GM21367 (cell line): ENCODE results near the gene MINDY4.
"Not testable (repeated sequence)": the region's sequence is repeated elsewhere in the genome, so short reads cannot be mapped to it uniquely, and the experiment has no call there.

Experiments
- ATAC-seq: cut with Tn5 transposase; IDR thresholded peaks from one replicate; pipeline ENCODE4 v1.9.1; 2021; ENCODE audit not compliant: unreplicated experiment

MINDY4 gene

DNA sequence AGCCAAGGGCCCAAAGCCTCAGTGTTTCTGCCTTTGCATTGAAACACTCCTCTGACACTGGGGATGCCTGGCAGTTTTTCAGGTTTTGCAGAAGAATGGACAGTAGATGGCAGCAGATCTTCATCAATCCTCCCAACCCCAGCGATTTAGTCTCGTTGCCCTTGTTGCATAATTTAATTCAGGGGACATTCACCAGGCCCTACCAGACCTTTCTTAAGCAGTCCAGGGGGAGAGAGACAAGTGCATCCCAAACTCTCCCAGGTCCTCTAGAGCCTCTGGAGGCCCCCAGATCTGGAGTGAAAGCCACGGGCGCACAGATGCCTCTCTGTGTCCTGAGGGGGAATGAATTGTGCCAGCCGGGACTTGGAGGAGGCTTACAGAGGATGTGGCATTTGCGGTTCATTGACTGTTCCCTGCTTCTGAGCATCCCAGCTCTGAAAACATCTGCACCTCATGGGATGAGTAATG is 29.6 kb downstream of the MINDY4 start:
- ATAC-seq: peak; percentile 18

DNA sequence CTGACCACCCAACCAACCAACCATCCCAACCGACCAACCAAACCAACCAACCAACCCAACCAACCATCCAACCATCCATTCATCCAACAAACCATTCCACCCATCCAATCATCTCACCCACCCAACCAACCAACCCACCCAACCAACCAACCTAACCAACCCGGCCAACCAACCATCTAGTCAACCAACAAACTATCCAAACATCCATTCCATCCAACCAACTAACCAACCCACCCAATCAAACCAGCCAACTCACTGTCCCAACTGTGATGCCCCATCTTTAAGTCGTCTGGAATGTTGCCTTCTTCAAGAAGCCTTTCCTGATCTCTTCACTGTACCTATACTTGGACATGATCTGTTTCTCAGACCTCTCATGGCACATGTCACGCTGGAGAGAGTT is 31.6 kb downstream of the MINDY4 start:
- no peak for ATAC-seq

DNA sequence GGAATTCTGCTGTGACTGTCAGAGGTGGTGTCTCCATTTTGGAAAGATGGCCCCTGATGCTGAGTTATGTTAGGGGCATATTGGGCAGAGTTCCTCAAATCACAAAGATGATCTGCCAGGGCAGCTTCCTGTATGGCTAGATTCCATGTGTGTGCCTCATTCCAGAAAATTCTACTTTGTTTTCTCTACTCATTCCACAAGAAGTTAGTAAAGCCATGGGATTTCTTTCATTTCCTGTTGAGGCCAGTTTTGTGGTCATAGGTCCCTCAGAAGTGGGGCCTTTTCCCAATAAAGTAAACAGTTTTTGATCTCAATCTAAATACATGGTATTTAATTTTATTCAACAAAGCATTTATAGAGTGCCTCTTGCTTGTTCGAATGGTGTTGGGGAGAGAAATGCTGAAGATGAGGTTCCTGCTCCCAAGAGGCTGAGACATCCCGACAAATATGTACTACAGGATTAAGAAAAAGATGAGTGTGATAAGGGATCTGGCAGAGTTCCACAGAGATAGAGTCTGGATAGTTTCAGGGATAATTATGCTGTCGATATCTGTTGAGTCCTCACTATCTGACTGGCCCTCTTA is 33.0 kb downstream of the MINDY4 start:
- ATAC-seq: no peak

- no peak for ATAC-seq
These were observed 34.0 kb downstream of the MINDY4 start for GRCh38 chr7:30805081-30805691.

GRCh38 chr7:30805931-30806330 is 34.7 kb downstream of the MINDY4 start:
- ATAC-seq: no peak

- ATAC-seq: not testable (repeated sequence)
These were observed 36.3 kb downstream of the MINDY4 start for GRCh38 chr7:30807477-30807876.

- not testable (repeated sequence) for ATAC-seq
These were observed 36.7 kb downstream of the MINDY4 start for GRCh38 chr7:30807941-30808340.

DNA sequence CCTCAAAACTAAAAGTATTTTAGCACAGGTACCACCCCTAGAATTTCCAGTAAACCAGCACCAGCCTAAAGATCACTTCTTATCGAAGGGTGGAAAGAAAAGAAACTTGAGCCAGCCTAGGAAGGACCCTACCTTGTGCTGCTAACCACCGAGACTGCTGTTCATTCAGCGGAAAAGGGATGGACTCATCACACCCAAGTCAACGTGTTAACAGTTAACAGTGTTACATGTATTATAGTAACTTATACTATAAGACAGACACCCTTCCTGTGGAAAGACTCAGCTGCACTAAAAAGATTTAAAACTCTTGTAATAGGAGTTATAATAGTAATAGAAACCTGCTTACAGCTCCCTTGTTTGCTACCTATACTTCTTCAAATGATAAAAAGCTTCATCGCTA is 39.8 kb downstream of the MINDY4 start:
- ATAC-seq: no peak

DNA sequence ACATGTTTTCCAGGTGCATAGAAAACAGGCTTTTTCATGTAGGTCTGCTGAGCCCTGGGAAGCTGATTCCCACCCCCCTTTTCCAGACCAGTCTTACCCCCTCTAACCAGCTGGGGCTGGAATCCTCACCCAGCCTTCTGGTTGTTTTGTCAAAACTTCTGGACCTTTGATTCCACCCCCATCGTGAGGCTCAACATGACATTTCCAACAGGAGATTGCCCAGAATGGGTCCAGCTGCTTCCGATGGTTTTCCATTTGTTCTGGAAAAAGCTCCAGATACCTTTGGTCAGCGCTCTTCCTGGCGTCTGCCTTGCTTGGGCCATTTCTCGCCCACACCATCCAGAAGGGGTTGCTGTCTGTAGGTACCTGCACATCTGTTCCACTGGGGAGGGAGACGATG is 41.5 kb downstream of the MINDY4 start:
- ATAC-seq: no peak

DNA sequence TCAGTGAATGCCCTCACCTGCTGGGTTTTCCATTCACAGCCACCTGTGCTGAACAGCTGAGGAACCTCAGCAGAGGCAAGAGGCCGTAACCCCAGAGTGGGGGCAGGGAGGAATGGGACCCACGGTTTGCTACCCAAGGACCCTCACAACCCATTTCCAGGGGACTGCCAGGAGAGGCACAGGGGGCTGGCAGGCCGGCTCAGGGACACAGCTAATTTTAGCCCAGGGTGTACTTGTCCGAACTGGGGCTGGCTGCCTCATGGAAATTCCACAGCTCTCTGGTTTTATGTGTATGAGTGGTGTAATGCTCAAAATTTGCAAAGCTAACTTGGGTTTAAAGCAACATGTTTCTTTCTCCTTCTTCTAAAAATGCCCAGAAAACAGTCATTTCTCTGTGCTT is 42.2 kb downstream of the MINDY4 start:
- ATAC-seq: no peak

DNA sequence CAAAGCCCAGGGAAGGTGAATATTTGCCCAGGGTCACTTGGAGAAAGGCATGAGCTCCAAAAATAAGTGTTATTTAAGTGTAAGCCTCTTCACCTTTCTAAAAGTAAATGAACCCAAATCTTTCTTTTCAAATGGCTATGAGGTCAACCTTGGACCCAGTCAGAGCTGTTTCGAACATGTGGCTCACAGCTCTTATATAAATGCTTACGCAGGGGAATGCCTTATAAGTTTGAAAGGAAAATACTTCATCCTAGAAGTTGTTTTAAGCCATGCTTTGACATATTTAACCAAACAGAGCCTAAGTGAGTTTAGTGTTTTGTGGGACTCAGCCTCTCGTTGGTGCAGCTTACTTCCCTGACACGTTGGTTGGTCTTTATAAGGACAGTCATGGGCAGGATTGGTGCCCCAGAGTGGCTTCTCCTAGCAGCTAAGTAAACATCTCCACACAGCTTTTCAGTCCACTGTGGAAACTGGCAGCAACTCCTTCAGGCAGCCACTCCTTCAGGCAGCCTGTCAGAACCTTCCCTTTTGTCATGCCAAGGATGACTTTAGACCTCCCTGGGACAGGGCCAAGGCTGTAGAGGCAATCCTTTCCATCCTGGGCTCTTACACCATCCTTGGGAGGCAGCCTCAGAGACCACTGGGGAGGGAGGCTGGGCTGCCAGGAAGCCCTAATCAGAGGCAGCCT is 43.6 kb downstream of the MINDY4 start:
- no peak for ATAC-seq

DNA sequence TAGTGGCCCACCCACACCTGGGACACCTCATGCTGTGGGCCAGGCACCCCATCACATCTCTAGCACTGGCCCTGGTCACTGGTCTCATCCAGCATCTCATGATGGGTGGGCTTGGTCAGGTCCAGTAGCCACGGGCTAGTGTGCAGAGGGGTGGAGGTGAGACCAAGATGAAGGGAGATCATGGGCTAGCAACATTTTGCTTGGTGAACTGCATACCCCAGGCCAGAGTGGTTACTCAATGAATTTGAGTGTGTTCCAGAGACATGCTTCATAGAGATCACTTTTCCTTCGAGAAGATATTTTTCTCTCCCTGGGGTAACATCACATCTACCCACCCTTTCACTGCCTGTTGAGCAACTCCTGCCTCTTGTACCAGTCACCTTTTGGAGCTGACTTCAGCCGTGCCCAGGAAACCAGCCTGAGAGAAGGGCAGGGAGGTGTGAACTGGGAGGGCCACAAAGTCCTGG is 44.2 kb downstream of the MINDY4 start:
- no peak for ATAC-seq

DNA sequence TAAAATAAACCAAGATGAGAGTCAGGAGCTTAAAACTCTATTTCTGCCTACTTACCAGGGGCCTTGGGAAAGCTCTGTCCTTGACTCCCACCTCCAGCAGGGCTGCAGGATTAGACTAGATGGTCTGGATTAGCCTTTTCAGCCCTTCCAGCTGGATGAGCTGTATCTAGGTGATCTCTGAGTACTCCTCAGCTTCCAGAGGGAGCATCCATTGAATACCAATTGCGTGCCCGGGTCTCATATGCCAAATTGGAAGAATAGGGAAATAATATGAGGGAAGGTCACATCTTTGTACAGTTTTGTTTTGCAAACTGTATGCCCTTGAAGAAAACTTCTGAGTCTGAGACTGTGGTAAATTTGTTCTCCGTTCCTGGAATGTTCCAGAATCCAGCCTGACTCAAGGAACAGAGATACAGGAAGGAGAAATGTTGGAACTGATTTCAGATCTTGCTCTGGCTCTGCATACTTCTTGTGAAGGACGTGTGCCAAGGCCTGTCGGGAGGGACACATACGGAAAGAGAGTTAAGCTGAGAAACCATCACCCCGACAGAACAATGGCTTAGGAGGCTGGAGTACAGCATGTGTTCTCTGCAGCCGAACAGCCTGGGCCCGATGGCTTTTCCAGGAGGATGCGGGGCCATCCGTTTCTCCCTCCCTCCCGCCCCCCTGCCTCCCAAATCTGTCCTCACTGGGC is 44.9 kb downstream of the MINDY4 start:
- ATAC-seq: no peak

DNA sequence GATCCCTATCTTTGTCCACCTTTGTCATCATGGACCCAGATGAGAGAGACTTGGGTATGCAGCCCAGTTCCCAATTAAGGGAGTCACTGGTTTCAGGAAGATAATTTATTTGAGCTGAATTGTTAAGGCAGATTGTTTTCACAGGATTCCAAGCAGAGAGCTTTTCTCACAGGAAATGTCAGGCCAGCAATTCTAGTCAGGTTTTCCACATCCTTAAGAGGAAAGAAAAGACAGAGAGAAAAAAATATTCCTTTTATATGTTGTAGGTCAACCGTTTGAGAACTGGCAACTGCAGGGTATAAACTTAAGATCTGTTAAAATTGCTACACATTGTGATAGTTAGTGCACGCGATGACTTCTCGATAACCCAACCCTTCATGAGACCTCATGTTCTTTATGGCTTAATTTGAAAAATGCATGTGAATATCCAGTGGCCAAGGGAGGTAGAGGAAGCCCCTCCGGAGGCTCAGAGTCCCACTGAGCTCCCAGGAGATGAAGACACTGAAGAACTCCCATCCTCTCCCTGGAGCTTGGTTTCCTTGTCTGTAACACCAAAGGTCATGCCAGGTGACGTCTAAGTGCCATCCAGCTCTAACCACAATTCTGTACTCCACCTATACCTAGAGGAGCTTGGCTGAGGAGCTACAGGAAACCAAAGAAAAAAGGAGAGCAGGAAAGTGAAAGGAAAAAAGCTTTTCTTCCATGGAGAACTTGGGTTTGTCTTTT is 45.6 kb downstream of the MINDY4 start:
- ATAC-seq: no peak

- no peak for ATAC-seq
These were observed 46.2 kb downstream of the MINDY4 start for GRCh38 chr7:30817371-30817767.

DNA sequence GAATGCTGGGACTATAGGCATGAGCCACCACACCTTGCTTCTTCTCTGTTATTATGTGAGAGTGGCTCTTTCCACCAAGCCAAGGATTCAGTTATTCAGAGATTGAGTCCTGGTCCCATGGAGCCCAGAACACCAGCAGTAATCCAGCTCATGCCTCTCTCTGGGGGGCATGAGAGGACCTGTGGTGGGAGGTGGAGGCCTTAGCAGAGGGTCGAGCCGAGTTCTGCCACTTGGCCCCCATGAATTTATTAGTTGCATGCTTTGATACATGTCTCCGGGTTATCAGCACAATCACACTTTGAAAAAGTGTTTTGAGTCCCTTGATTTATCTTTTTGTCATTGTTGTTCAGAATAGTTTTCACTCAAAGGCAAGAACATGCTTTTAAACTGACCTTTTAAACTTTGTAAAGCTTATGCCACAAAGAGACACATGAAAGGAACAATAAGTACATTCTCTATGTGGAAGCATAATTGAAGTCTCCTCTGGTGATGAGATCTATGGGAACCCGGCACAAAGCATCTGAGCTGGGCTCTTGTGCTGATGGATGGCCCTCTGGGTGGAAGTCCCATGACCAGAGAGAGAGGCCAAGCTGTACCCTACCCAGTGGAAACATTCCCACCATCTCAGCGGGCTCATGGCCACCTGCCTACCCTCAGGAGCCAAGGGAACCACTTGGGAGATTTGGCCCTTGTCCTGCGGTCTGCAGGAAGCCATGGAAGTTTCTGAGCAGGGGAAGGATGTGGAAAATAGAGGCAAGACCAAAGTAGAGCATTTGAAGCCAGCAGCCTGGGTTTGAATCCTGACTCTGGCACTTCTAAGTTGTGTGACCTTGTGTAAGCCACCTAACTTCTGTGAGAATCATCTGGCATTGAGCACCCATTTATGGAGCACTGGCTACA is 53.9 kb downstream of the MINDY4 start:
- no peak for ATAC-seq

- ATAC-seq: no peak
These were observed 55.0 kb downstream of the MINDY4 start for GRCh38 chr7:30826181-30826580.

- ATAC-seq: no peak
These were observed 57.4 kb downstream of the MINDY4 start for GRCh38 chr7:30828591-30828990.

GRCh38 chr7:30829471-30829870 is 58.3 kb downstream of the MINDY4 start:
- no peak for ATAC-seq

DNA sequence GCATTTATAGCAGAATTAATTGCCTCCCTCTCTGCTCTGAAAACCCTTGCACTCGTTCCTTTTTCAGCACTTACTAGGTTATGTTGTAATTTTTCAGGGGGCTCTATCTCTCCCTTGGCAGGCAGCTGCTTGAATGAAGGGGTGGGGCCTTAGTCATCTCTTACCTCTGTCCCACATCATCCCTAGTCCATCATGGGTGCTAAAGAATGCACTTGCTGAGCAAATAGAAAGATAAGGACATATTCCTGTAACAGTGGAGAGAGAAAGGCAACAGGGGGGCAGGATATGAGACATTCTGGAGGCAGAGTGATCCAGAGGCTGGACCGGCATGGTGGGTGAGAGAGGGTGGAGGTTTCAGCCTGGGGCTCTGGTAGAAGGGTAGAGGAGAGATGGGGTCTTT is 60.0 kb downstream of the MINDY4 start:
- ATAC-seq: no peak
